Smooth muscle cell (in vitro differentiated cells): ENCODE results near the gene BBOX1. TPM values are rescaled to one million over a fixed set of nuclear protein-coding genes. Genes with fewer than 3 reads are reported as not detected.
A peak's percentile ranks its signal among the peaks of the same experiment; 100 is the strongest.

Experiments used
- DNase-seq: peaks from one replicate; lab custom pipeline; 2025; ENCODE audit not compliant: unreplicated experiment; lab: John Stamatoyannopoulos, UW
- H2AFZ ChIP-seq: fragments of 200-600 bp; sonication (generic); 2 replicates; pipeline ENCODE4 v1.6.0; 2016; ENCODE audit warnings: antibody characterized with exemption, low read depth, mild to moderate bottlenecking
- H3F3A ChIP-seq: fragments of 200-600 bp; sonication (generic); 2 replicates; pipeline ENCODE4 v1.6.0; 2017; ENCODE audit warnings: antibody characterized with exemption, low read depth
- H3K27ac ChIP-seq: fragments of 200-600 bp; sonication (generic); 2 replicates; pipeline ENCODE4 v1.5.1; 2016; ENCODE audit warnings: low read depth, mild to moderate bottlenecking
- H3K27me3 ChIP-seq: fragments of 200-600 bp; sonication (generic); 2 replicates; pipeline ENCODE4 v1.6.1; 2016; ENCODE audit warnings: low read depth, mild to moderate bottlenecking
- H3K36me3 ChIP-seq: fragments of 200-600 bp; sonication (generic); 2 replicates; pipeline ENCODE4 v1.5.1; 2016; ENCODE audit warnings: low read depth
- H3K4me1 ChIP-seq: fragments of 200-600 bp; sonication (generic); 2 replicates; pipeline ENCODE4 v1.5.1; 2016; ENCODE audit warnings: low read depth
- H3K4me2 ChIP-seq: fragments of 200-600 bp; sonication (generic); 2 replicates; pipeline ENCODE4 v1.6.0; 2016; ENCODE audit warnings: mild to moderate bottlenecking
- H3K4me3 ChIP-seq: fragments of 200-600 bp; sonication (generic); 2 replicates; pipeline ENCODE4 v1.5.1; 2016; ENCODE audit warnings: mild to moderate bottlenecking
- H3K79me2 ChIP-seq: fragments of 200-600 bp; sonication (generic); 2 replicates; pipeline ENCODE4 v1.6.0; 2016; ENCODE audit warnings: low read depth, mild to moderate bottlenecking
- H3K9ac ChIP-seq: fragments of 200-600 bp; sonication (generic); 2 replicates; pipeline ENCODE4 v1.6.0; 2016; ENCODE audit warnings: low read depth
- H3K9me3 ChIP-seq: fragments of 200-600 bp; sonication (generic); replicated peaks from 2 replicates; pipeline ENCODE4 v1.5.1; 2016; ENCODE audit warnings: low read depth
- H4K20me1 ChIP-seq: fragments of 200-600 bp; sonication (generic); 2 replicates; pipeline ENCODE4 v1.6.0; 2016; ENCODE audit warnings: low read depth
- WGBS: methylation state at CpG from one replicate; pipeline ENCODE4 v1.1.7; 2016; ENCODE audit warnings: low lambda C conversion rate; 5-methylcytosine and 5-hydroxymethylcytosine counted together
- polyA plus RNA-seq: library from polyadenylated mRNA; unstranded; fragments of >200 nt; fragmentation: Nextera tagmentation; extraction: Ambion mirVana; gene quantifications from 2 replicates; pipeline ENCODE4 v1.2.1, GENCODE V29; 2016
- total RNA-seq: library from RNA; depleted of rRNA; stranded (reverse); fragments of >200 nt; gene quantifications from 2 replicates; pipeline ENCODE4 v1.2.3, GENCODE V29; 2014
- TF ChIP-seq, protein P1 (sequence below): fragments of 200-600 bp; sonication (generic); IDR thresholded peaks from 2 replicates; pipeline ENCODE4 v1.5.1; 2017; ENCODE audit warnings: borderline replicate concordance, mild to moderate bottlenecking, antibody characterized with exemption; ENCODE audit not compliant: insufficient read depth, poor library complexity, severe bottlenecking

Gene BBOX1
- total and polyA plus RNA-seq, 2 experiments from 2014 or later = 0.22 to 0.67 TPM

DNA sequence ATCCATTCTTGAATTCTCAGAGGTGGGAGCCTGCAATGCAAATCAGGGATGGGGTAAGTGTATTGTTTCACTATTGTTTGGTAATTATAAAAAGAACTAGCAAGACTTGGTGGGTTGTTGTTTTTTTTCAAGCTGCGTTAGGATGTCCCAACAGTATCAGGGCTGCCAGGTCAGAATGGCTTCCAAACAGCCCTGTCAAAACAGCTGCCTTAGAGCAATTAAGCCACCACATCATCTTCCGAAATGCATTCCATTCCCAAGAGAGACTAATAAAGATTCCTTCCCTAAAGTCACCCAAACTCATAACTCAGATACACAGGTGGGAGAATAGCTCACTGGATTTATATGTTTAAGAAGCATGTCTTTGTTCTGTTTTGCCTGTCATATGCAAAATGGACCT is 23.5 kb downstream of the BBOX1 start:
- Histone ChIP-seq H2AFZ (no peak overlapping the region), H3K36me3 (peaks cover 3% of the 10 kb centered on the region), H3K79me2 (no peaks in the 10 kb centered on the region), H3K27ac (no peak overlapping the region), H4K20me1 (no peaks in the 10 kb centered on the region), H3K9ac (no peak overlapping the region), H3K4me1 (no peaks in the 10 kb centered on the region), H3K9me3 (no peaks in the 10 kb centered on the region), H3K4me3 (no peak overlapping the region), H3K27me3 (no peaks in the 10 kb centered on the region), H3F3A (no peaks in the 10 kb centered on the region), H3K4me2 (no peak overlapping the region)
- WGBS = 81% methylated on average over 2 of the region's 2 CpGs
- DNase-seq = no peak
- TF ChIP-seq, protein P1, sequence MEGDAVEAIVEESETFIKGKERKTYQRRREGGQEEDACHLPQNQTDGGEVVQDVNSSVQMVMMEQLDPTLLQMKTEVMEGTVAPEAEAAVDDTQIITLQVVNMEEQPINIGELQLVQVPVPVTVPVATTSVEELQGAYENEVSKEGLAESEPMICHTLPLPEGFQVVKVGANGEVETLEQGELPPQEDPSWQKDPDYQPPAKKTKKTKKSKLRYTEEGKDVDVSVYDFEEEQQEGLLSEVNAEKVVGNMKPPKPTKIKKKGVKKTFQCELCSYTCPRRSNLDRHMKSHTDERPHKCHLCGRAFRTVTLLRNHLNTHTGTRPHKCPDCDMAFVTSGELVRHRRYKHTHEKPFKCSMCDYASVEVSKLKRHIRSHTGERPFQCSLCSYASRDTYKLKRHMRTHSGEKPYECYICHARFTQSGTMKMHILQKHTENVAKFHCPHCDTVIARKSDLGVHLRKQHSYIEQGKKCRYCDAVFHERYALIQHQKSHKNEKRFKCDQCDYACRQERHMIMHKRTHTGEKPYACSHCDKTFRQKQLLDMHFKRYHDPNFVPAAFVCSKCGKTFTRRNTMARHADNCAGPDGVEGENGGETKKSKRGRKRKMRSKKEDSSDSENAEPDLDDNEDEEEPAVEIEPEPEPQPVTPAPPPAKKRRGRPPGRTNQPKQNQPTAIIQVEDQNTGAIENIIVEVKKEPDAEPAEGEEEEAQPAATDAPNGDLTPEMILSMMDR = no peak

DNA sequence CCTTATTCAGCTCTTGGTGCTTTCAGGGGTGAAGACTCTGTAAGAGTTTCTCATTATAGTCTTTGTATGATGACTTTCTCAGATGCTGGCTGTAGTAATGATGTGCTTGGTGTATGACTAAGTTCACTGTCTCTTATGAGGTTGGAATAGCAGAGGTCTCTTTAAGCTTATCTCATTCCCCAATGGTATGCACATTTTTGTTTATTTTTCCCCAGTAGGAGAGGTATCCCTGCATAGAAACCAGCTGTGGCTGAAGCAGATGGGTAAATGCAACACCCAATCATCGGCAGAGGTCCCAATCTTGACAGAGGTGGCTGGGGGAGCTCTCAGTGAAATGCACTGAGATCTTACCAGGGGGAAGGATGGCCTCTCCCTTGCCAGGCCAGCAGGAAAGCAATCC is 34.6 kb downstream of the BBOX1 start:
- H3K27me3 ChIP-seq = no peaks in the 10 kb centered on the region
- H3K4me2 ChIP-seq = no peak overlapping the region
- 46% methylated on average over 1 of the region's 1 CpG for WGBS
- no peak overlapping the region for H3K9ac ChIP-seq
- DNase-seq = no peak
- TF ChIP-seq, protein P1 = no peak
- no peaks in the 10 kb centered on the region for H3K9me3 ChIP-seq
- H3K79me2 ChIP-seq = no peaks in the 10 kb centered on the region
- H3K4me3 ChIP-seq = no peak overlapping the region
- no peaks in the 10 kb centered on the region for H3F3A ChIP-seq
- peaks cover 8% of the 10 kb centered on the region for H4K20me1 ChIP-seq
- H3K27ac ChIP-seq = peak overlapping the region; percentile 19
- peaks cover 14% of the 10 kb centered on the region for H3K4me1 ChIP-seq
- no peaks in the 10 kb centered on the region for H3K36me3 ChIP-seq
- no peak overlapping the region for H2AFZ ChIP-seq

DNA sequence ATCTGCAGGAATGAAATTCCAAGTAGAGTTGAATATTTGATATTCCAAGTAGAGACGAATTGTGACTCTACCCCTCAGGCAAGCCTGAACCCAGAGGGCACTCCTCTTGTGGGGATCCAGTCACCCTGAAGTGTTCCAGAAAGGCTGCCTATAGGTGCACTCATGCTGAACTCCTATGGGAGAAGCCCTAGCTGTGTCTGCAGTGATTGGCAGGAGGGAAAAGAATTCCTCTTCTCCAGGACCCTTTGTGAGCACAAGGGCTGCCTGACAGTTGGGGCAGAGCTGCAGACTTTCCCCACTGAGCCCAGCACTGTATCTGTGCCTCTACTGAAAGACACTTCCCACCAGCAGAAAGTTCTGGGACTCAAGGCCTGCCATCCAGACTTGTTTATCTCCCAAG is 35.0 kb downstream of the BBOX1 start:
- H3K4me2 ChIP-seq = no peak overlapping the region
- no peak overlapping the region for H3K4me3 ChIP-seq
- 73% methylated on average over 1 of the region's 1 CpG for WGBS
- no peak for DNase-seq
- H3F3A ChIP-seq = no peaks in the 10 kb centered on the region
- no peak overlapping the region for H2AFZ ChIP-seq
- peak overlapping the region; percentile 19 for H3K27ac ChIP-seq
- H3K4me1 ChIP-seq = peaks cover 14% of the 10 kb centered on the region
- H3K79me2 ChIP-seq = no peaks in the 10 kb centered on the region
- no peaks in the 10 kb centered on the region for H3K9me3 ChIP-seq
- peaks cover 8% of the 10 kb centered on the region for H4K20me1 ChIP-seq
- no peak overlapping the region for H3K9ac ChIP-seq
- no peaks in the 10 kb centered on the region for H3K27me3 ChIP-seq
- TF ChIP-seq, protein P1 = no peak
- H3K36me3 ChIP-seq = no peaks in the 10 kb centered on the region

- Histone ChIP-seq H3K4me2 (no peak overlapping the region), H3K4me3 (no peak overlapping the region), H3K79me2 (no peaks in the 10 kb centered on the region), H4K20me1 (peaks cover 8% of the 10 kb centered on the region), H3F3A (no peaks in the 10 kb centered on the region), H3K4me1 (peaks cover 14% of the 10 kb centered on the region), H2AFZ (no peak overlapping the region), H3K9ac (no peak overlapping the region), H3K9me3 (no peaks in the 10 kb centered on the region), H3K27ac (no peak overlapping the region), H3K36me3 (no peaks in the 10 kb centered on the region), H3K27me3 (no peaks in the 10 kb centered on the region)
- 81% methylated on average over 2 of the region's 2 CpGs for WGBS
- TF ChIP-seq, protein P1 = no peak
- no peak for DNase-seq
Measured at GRCh38 chr11:27076121-27076589, 35.5 kb downstream of the BBOX1 start.
